ENCODE data around the gene DNAAF8. TPM values are rescaled to one million over a fixed set of nuclear protein-coding genes. Genes with fewer than 3 reads are reported as not detected.
"Not testable (repeated sequence)": the region's sequence is repeated elsewhere in the genome, so short reads cannot be mapped to it uniquely, and the experiment has no call there.

DNAAF8 gene
- total RNA-seq, 1 donor from 2014 or later = 0.59 TPM

- DNase-seq = no peak
Measured at GRCh38 chr16:4783251-4783950, 49.1 kb downstream of the DNAAF8 start.

- DNase-seq = no peak
Measured at GRCh38 chr16:4783951-4784336, 49.6 kb downstream of the DNAAF8 start.

- not testable (repeated sequence) for DNase-seq
Measured at GRCh38 chr16:4784444-4784987, 50.2 kb downstream of the DNAAF8 start.

GRCh38 chr16:4785758-4786433, 51.6 kb downstream of the DNAAF8 start:
- DNase-seq = no peak

GRCh38 chr16:4787068-4787467, 52.7 kb downstream of the DNAAF8 start:
- no peak for DNase-seq

GRCh38 chr16:4787627-4788482, 53.5 kb downstream of the DNAAF8 start, which contains the start of gene SEPTIN12:
TSS of gene SEPTIN12 (minus strand) at chr16:4788345. CDS start at chr16:4787645, 700 bp downstream.
- no peak for DNase-seq

- no peak for DNase-seq
Measured at GRCh38 chr16:4788489-4788889, 54.2 kb downstream of the DNAAF8 start.

- DNase-seq = no peak
Measured at GRCh38 chr16:4788910-4789309, 54.6 kb downstream of the DNAAF8 start.

- DNase-seq = no peak
Measured at GRCh38 chr16:4790261-4790660, 55.9 kb downstream of the DNAAF8 start.

GRCh38 chr16:4790871-4791270, 56.5 kb downstream of the DNAAF8 start:
- DNase-seq = no peak

GRCh38 chr16:4792951-4793513, 58.7 kb downstream of the DNAAF8 start:
- no peak for DNase-seq

GRCh38 chr16:4795181-4795827, 61.0 kb downstream of the DNAAF8 start, which contains the start of gene SMIM22:
TSS of gene SMIM22 (plus strand) at chr16:4795369. CDS start at chr16:4795735, 366 bp downstream.
- no peak for DNase-seq

- no peak for DNase-seq
Measured at GRCh38 chr16:4795828-4796572, 61.7 kb downstream of the DNAAF8 start.

- no peak for DNase-seq
Measured at GRCh38 chr16:4796982-4797804, 62.9 kb downstream of the DNAAF8 start.

- no peak for DNase-seq
Measured at GRCh38 chr16:4797805-4798252, 63.5 kb downstream of the DNAAF8 start.

- DNase-seq = no peak
Measured at GRCh38 chr16:4798456-4798855, 64.1 kb downstream of the DNAAF8 start.

Data from skin of body (tissue), 2 donors.